UCSD-AML1 (cell line): Measurements from ENCODE around the gene CTXN1.
A peak's percentile ranks its signal among the peaks of the same experiment; 100 is the strongest.
"Not testable (repeated sequence)": the region's sequence is repeated elsewhere in the genome, so short reads cannot be mapped to it uniquely, and the experiment has no call there.

Experiments
- DNase-seq: peaks from one replicate; lab custom pipeline; 2025; ENCODE audit not compliant: unreplicated experiment; lab: John Stamatoyannopoulos, UW

CTXN1 gene

DNA sequence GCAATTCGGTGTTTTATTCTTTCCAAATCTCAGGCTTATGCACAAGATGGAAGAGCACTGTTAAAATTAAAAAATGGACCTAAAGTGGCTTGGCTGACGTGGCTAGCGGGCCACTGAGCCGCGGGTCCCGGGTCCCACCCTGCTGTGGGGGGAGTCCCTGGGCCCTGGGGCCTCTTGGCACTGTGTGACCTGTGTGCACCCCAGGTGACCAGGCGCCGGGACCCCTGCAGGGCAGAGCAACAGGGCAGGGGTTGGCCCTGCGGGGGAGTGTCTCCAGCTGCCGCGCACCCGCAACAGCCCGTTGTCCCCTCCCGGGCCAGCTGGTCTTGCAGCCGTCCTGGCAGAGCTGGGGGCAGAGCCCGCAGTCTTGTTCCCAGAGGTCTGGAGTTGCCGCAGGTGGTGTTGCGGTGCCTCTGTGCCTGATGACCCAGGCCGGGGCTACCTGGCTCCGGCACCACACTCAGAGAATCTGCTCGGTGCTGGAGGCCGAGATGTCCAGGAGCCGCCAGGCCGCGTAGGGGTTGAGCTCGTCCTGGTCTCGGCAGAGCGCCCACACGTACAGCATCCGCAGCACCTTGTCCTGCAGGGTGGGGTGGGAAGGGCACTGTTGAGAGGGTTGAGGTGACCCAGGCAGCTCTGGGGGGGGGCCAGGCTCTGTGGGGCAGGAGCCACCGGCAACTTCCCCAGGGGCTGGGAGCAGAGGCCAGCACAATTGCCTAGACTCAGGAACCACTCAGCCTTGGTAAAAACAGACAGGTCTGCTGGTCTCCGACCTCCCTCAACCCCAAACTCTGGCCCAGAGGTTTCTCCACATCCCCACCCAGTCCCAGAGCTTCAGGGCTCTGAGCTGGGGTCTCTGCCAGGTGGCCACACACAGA, 1.0 kb upstream of the CTXN1 start:
- DNase-seq: no peak

GRCh38 chr19:7925171-7925851, 624 bp downstream of the CTXN1 start:
- DNase-seq: peak; percentile 78

- DNase-seq: no peak
Measured at GRCh38 chr19:7924651-7925170, 1.2 kb downstream of the CTXN1 start.

DNA sequence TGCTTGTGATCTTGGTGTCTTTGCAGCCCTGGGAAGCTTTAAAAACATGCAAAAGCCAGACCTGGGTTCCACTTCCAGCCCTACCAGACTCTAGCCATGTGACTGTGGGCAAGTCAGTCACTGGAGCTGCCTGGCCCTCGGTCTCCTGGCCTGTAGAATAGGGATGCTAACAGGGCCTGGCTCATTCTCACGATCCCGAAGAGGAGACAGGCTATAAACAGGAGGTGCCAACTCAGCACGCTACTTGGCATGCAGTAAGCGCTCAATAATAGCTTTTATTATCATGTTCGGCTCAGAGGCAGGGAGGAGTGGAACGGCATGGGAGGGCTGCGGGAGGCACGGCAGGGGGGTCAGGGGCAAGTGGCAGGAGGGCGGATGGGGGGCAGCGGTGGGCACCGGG, 1.7 kb downstream of the CTXN1 start:
- DNase-seq: no peak

- no peak for DNase-seq
Measured at GRCh38 chr19:7923295-7924191, 2.4 kb downstream of the CTXN1 start.

DNA sequence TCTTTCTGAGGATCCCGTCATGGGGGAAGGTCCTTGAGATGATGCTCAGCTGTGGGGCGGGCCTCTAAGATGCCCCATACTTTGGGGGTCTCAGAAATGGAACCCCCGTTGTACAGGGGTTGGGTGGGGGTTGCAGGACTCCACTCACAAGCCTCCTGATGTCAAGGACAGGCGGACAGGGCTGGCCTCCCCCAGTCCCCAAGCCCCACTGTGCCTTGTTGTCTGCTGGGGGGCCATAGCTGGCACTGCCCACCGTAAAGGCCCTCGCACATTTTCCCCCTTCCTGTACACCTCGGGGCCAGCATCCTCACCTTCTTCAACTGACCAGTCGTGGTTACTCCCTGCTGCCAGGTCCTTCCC, 3.1 kb downstream of the CTXN1 start:
- no peak for DNase-seq

- no peak for DNase-seq
Measured at GRCh38 chr19:7921967-7922835, 3.7 kb downstream of the CTXN1 start.

DNA sequence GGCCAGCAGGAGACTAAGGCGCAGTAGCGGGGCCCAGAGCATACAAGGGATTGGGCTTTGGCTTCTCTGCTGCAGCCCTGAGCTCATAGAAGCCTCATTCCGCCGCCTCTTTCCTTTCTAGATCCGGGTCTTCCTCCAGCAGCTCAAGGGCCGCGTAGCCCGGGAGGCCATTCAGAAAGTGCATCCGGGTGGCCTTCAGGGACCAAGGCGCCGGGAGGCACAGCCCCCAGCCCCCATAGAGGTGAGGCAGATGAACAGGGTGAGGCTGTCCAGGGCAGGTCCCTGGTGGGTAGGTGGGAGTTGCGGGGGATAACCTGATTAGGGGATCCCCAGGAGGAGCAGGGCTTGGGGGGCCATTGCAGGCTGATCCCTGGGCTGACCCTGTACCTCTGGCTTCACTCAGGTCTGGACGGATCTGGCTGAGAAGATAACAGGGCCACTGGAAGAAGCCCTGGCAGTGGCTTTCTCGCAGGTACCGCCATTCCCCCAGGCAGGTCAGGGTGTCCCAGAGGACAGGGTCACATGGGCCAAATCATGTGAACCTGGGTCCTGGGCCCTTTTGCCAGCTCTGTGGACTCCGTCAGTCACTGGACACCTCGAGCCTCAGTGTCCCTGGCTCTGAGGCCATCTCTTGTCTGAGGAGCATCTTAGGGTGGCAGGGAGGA, 4.5 kb downstream of the CTXN1 start:
- DNase-seq: no peak

- DNase-seq: peak; percentile 99
Measured at GRCh38 chr19:7920519-7921301, 5.2 kb downstream of the CTXN1 start.

- peak; percentile 94 for DNase-seq
Measured at GRCh38 chr19:7919610-7920518, 6.1 kb downstream of the CTXN1 start, which contains the start of gene SNAPC2. Gene SNAPC2 (plus strand): TSS chr19:7920338. CDS start chr19:7920367, 29 bp downstream.

- no peak for DNase-seq
Measured at GRCh38 chr19:7918615-7919421, 7.1 kb downstream of the CTXN1 start.

DNA sequence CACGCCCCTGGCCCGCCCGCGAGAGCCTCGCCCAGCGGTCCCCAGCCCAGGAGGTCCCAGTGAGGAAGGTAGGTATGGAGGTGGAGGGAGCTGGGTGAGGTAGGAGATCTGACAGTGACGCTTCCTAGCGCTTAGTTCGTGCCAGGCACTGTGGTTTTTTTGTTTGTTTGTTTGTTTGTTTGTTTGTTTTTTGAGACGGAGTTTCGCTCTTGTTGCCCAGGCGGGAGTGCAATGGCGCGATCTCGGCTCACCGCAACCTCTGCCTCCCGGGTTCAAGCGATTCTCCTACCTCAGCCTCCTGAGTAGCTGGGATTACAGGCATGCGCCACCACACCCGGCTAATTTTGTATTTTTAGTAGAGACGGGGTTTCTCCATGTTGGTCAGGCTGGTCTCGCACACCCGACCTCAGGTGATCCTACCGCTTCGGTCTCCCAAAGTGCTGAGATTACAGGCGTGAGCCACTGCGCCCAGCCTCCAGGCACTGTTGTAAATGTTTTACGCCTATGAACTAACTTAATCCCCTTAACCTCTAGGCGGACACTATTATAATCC, 7.8 kb downstream of the CTXN1 start:
- DNase-seq: not testable (repeated sequence)

- DNase-seq: peak; percentile 50
Measured at GRCh38 chr19:7917267-7918061, 8.5 kb downstream of the CTXN1 start.

DNA sequence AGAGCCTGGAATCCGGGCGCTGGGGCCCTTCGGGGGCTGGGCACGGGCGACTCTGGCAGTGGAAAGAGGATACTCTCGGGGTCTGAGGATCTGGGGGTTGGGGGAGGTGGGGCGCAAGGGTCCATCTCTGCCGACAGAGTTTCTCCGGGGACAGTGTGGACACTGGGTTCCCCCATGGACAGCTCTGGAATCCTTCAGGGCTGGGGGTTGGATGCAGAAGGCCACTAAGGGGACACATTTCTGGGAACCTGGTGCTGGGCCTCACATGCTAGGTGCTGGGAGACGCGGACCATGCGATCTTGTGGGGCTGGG, 9.0 kb downstream of the CTXN1 start:
- DNase-seq: no peak

- DNase-seq: peak; percentile 23
Measured at GRCh38 chr19:7916103-7916954, 9.6 kb downstream of the CTXN1 start.
